ENCODE results near the gene GOLGA8J.
"Not testable (repeated sequence)": the region's sequence is repeated elsewhere in the genome, so short reads cannot be mapped to it uniquely, and the experiment has no call there.

- not testable (repeated sequence) for TF ChIP-seq POLR2A, POLR2AphosphoS5, EP300 (IDR thresholded peaks at IDR 0.05)
- TF ChIP-seq, protein P1, sequence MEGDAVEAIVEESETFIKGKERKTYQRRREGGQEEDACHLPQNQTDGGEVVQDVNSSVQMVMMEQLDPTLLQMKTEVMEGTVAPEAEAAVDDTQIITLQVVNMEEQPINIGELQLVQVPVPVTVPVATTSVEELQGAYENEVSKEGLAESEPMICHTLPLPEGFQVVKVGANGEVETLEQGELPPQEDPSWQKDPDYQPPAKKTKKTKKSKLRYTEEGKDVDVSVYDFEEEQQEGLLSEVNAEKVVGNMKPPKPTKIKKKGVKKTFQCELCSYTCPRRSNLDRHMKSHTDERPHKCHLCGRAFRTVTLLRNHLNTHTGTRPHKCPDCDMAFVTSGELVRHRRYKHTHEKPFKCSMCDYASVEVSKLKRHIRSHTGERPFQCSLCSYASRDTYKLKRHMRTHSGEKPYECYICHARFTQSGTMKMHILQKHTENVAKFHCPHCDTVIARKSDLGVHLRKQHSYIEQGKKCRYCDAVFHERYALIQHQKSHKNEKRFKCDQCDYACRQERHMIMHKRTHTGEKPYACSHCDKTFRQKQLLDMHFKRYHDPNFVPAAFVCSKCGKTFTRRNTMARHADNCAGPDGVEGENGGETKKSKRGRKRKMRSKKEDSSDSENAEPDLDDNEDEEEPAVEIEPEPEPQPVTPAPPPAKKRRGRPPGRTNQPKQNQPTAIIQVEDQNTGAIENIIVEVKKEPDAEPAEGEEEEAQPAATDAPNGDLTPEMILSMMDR (IDR thresholded peaks at IDR 0.05) = not testable (repeated sequence)
These were observed 27.8 kb downstream of the GOLGA8J start for GRCh38 chr15:30110591-30110990.
